C4-2B (cell line): ENCODE results near the gene PGAM2.

Experiments used
- ZFX ChIP-seq: fragments of 450-650 bp; IDR thresholded peaks from 2 replicates; pipeline ENCODE4 v1.6.1; 2017
- TF ChIP-seq, protein P1 (sequence below): fragments of 450-650 bp; conservative IDR thresholded peaks from 2 replicates; pipeline ENCODE4 v1.5.1; 2017; ENCODE audit warnings: mild to moderate bottlenecking

DNA sequence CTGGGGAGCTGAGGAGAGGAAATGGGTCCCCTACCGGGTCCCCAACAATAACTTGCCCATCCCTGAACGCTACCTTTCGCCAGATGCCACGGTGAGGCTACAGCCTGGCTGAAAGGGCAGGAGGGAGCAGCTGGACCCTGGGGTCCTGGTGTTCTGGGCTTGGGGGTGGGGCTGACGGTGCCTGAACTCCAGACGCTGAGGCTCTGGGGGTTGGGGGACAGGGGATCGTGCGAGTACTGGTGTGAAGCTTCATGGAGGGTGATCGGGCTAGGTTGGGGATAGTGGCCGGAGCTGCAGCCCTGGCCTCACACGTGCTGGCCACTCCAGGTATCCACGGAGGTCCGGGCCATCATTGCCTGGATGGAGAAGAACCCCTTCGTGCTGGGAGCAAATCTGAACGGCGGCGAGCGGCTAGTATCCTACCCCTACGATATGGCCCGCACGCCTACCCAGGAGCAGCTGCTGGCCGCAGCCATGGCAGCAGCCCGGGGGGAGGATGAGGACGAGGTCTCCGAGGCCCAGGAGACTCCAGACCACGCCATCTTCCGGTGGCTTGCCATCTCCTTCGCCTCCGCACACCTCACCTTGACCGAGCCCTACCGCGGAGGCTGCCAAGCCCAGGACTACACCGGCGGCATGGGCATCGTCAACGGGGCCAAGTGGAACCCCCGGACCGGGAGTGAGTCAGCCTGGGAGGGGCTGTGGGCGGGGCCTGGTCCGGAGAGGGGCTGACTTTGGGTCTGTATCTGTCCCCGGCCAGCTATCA is 47.0 kb upstream of the PGAM2 start:
- TF ChIP-seq, protein P1, sequence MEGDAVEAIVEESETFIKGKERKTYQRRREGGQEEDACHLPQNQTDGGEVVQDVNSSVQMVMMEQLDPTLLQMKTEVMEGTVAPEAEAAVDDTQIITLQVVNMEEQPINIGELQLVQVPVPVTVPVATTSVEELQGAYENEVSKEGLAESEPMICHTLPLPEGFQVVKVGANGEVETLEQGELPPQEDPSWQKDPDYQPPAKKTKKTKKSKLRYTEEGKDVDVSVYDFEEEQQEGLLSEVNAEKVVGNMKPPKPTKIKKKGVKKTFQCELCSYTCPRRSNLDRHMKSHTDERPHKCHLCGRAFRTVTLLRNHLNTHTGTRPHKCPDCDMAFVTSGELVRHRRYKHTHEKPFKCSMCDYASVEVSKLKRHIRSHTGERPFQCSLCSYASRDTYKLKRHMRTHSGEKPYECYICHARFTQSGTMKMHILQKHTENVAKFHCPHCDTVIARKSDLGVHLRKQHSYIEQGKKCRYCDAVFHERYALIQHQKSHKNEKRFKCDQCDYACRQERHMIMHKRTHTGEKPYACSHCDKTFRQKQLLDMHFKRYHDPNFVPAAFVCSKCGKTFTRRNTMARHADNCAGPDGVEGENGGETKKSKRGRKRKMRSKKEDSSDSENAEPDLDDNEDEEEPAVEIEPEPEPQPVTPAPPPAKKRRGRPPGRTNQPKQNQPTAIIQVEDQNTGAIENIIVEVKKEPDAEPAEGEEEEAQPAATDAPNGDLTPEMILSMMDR, result no peak
- no peak for TF ChIP-seq ZFX
